Loucy (cell line): Measurements from ENCODE around the gene ZNF407.

Experiments
- H2AFZ ChIP-seq: fragments of 200-600 bp; sonication (generic); 2 replicates; pipeline ENCODE4 v1.6.0; 2016; ENCODE audit warnings: antibody characterized with exemption, mild to moderate bottlenecking, low read length, moderate library complexity
- H3F3A ChIP-seq: fragments of 200-600 bp; 2 replicates; pipeline ENCODE4 v1.6.0; 2016; ENCODE audit warnings: antibody characterized with exemption, low read depth, mild to moderate bottlenecking
- H3K27me3 ChIP-seq: fragments of 200-600 bp; sonication (generic); 2 replicates; pipeline ENCODE4 v1.6.1; 2014; ENCODE audit warnings: low read length, mild to moderate bottlenecking; ENCODE audit not compliant: insufficient read depth, poor library complexity, severe bottlenecking
- H3K36me3 ChIP-seq: fragments of 200-600 bp; sonication (generic); 2 replicates; pipeline ENCODE4 v1.6.1; 2016; ENCODE audit warnings: low read length; ENCODE audit not compliant: insufficient read depth
- H3K4me1 ChIP-seq: fragments of 200-600 bp; sonication (generic); 2 replicates; pipeline ENCODE4 v1.5.1; 2014; ENCODE audit warnings: low read length, mild to moderate bottlenecking; ENCODE audit not compliant: insufficient read depth, poor library complexity, severe bottlenecking
- H3K4me2 ChIP-seq: fragments of 200-600 bp; sonication (generic); 2 replicates; pipeline ENCODE4 v1.6.0; 2014; ENCODE audit warnings: antibody characterized with exemption, low read length, low read depth, mild to moderate bottlenecking; ENCODE audit not compliant: poor library complexity, severe bottlenecking
- H3K4me3 ChIP-seq: fragments of 200-600 bp; sonication (generic); 2 replicates; pipeline ENCODE4 v1.5.1; 2014; ENCODE audit warnings: low read length, mild to moderate bottlenecking, mixed read lengths; ENCODE audit not compliant: poor library complexity, severe bottlenecking
- H3K79me2 ChIP-seq: fragments of 200-600 bp; sonication (generic); 2 replicates; pipeline ENCODE4 v1.6.1; 2014; ENCODE audit warnings: low read length; ENCODE audit not compliant: insufficient read depth
- H3K9ac ChIP-seq: fragments of 200-600 bp; sonication (generic); 2 replicates; pipeline ENCODE4 v1.6.0; 2014; ENCODE audit warnings: mild to moderate bottlenecking, low read depth, low read length, moderate library complexity; ENCODE audit not compliant: poor library complexity, severe bottlenecking
- H3K9me2 ChIP-seq: fragments of 200-600 bp; sonication (generic); replicated peaks from 2 replicates; pipeline ENCODE4 v1.6.1; 2016; ENCODE audit warnings: low read depth, low read length, mixed read lengths
- H3K9me3 ChIP-seq: fragments of 200-600 bp; sonication (generic); 2 replicates; pipeline ENCODE4 v1.6.1; 2014; ENCODE audit warnings: mild to moderate bottlenecking, antibody characterized with exemption, low read length, low read depth; ENCODE audit not compliant: insufficient read depth
- H4K20me1 ChIP-seq: fragments of 200-600 bp; sonication (generic); 2 replicates; pipeline ENCODE4 v1.6.0; 2014; ENCODE audit warnings: antibody characterized with exemption, low read length, mild to moderate bottlenecking; ENCODE audit not compliant: insufficient read depth, poor library complexity, severe bottlenecking
- EZH2phosphoT487 ChIP-seq: fragments of 200-600 bp; IDR thresholded peaks from 2 replicates; pipeline ENCODE4 v1.6.1; 2018; ENCODE audit warnings: antibody characterized with exemption, mild to moderate bottlenecking, moderate library complexity, borderline replicate concordance
- TF ChIP-seq, protein P1 (sequence below): fragments of 200-600 bp; sonication (generic); conservative IDR thresholded peaks from 2 replicates; pipeline ENCODE4 v1.5.1; 2014; ENCODE audit warnings: mild to moderate bottlenecking, antibody characterized with exemption, low read length

The ZNF407 gene

DNA sequence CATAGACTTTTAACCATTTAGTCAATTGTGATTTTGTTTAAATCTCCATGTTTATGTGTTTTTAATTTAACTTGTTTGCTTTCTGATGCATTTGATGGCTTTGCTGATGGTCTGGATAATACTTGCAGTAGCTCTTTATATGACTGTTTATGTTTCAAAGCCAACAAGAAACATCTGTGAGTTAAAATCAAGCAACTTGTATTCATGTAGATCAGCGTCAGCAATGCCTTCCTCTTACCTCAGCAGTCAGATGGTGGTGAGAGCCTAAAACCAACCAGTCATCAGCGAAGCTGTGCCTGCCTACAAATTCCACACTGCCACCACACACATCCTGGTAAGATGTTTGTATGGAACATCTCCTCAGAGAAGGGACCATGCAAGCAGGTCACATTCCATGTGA is 379.4 kb downstream of the ZNF407 start:
- Histone ChIP-seq H3K27me3 (no peaks in the 10 kb centered on the region), H3K9me3 (no peaks in the 10 kb centered on the region), H2AFZ (no peak overlapping the region), H3F3A (no peaks in the 10 kb centered on the region), H3K79me2 (no peaks in the 10 kb centered on the region), H3K4me1 (no peaks in the 10 kb centered on the region), H3K36me3 (no peaks in the 10 kb centered on the region), H3K4me3 (no peak overlapping the region), H3K9ac (no peak overlapping the region), H4K20me1 (no peaks in the 10 kb centered on the region), H3K4me2 (no peak overlapping the region), H3K9me2 (no peaks in the 10 kb centered on the region)
- TF ChIP-seq, protein P1, sequence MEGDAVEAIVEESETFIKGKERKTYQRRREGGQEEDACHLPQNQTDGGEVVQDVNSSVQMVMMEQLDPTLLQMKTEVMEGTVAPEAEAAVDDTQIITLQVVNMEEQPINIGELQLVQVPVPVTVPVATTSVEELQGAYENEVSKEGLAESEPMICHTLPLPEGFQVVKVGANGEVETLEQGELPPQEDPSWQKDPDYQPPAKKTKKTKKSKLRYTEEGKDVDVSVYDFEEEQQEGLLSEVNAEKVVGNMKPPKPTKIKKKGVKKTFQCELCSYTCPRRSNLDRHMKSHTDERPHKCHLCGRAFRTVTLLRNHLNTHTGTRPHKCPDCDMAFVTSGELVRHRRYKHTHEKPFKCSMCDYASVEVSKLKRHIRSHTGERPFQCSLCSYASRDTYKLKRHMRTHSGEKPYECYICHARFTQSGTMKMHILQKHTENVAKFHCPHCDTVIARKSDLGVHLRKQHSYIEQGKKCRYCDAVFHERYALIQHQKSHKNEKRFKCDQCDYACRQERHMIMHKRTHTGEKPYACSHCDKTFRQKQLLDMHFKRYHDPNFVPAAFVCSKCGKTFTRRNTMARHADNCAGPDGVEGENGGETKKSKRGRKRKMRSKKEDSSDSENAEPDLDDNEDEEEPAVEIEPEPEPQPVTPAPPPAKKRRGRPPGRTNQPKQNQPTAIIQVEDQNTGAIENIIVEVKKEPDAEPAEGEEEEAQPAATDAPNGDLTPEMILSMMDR: no peak
- TF ChIP-seq EZH2phosphoT487: no peak

DNA sequence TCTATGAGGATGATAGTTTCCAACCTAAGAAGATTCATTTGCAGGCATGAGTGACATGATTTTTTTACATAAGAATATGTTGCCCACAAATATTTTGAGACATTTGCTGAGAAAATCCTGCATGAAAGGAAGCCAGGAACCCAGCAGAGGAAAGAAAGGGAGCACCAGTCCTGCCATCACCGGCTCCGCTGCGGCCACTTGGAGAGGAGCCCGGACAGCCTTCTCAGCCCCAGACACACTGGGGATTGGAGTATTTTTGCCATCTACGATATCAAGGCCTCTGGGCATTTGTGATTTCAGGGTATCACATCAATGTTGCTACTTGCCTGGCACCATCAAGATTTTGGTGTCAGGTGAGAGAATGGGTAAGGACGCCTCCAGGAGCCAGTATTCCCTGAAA is 383.0 kb downstream of the ZNF407 start:
- no peak overlapping the region for H3K4me3 ChIP-seq
- H4K20me1 ChIP-seq: no peaks in the 10 kb centered on the region
- peaks cover 2% of the 10 kb centered on the region for H3K4me1 ChIP-seq
- TF ChIP-seq EZH2phosphoT487: no peak
- TF ChIP-seq, protein P1: no peak
- H3K9me2 ChIP-seq: no peaks in the 10 kb centered on the region
- H3K79me2 ChIP-seq: no peaks in the 10 kb centered on the region
- H3K9me3 ChIP-seq: no peaks in the 10 kb centered on the region
- H3K4me2 ChIP-seq: no peak overlapping the region
- H2AFZ ChIP-seq: no peak overlapping the region
- no peaks in the 10 kb centered on the region for H3K36me3 ChIP-seq
- no peaks in the 10 kb centered on the region for H3F3A ChIP-seq
- no peak overlapping the region for H3K9ac ChIP-seq
- H3K27me3 ChIP-seq: no peaks in the 10 kb centered on the region

DNA sequence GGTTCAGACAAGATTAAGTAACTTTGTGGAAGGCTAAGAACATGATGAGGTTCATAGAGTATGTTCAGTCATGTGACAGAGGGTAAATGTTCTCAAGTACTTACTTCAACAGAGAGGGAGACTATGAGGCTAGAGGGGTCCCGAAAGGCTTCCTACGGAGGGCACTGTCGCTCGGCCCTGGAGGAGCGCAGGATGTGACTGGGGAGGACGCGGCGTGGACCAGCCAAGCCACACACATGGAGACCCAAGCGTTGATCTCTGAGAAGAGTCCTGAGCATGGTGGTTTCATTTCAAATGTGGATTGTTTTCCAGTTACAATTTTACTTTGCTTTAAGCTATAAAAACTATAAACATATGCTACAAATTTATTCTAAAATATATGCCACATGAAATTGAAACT is 383.8 kb downstream of the ZNF407 start:
- no peaks in the 10 kb centered on the region for H3K27me3 ChIP-seq
- H3K9me2 ChIP-seq: no peaks in the 10 kb centered on the region
- no peaks in the 10 kb centered on the region for H3K9me3 ChIP-seq
- no peak overlapping the region for H2AFZ ChIP-seq
- H3K9ac ChIP-seq: no peak overlapping the region
- no peaks in the 10 kb centered on the region for H3K36me3 ChIP-seq
- H3K4me1 ChIP-seq: peaks cover 5% of the 10 kb centered on the region
- H3K4me2 ChIP-seq: no peak overlapping the region
- no peaks in the 10 kb centered on the region for H4K20me1 ChIP-seq
- H3K4me3 ChIP-seq: no peak overlapping the region
- H3F3A ChIP-seq: no peaks in the 10 kb centered on the region
- no peaks in the 10 kb centered on the region for H3K79me2 ChIP-seq
- TF ChIP-seq EZH2phosphoT487: no peak
- TF ChIP-seq, protein P1: no peak
